ENCODE data around the gene MYBPC3.

GRCh38 chr11:47377571-47378009, 25.1 kb upstream of the MYBPC3 start:
- TF ChIP-seq EZH2 (IDR thresholded peaks at IDR 0.05), result no peak
- TF ChIP-seq POLR2AphosphoS5 (IDR thresholded peaks at IDR 0.05; ENCODE audit: borderline replicate concordance, low read depth, low read length), result no peak
- no peak for TF ChIP-seq FOXP2 (optimal IDR thresholded peaks at IDR 0.05; ENCODE audit: control extremely low read depth, extremely low read length, insufficient read depth)
